IPS-18c (cell line): Measurements from ENCODE around the gene LENG1.
A peak's percentile ranks its signal among the peaks of the same experiment; 100 is the strongest.
"Not testable (repeated sequence)": the region's sequence is repeated elsewhere in the genome, so short reads cannot be mapped to it uniquely, and the experiment has no call there.

ENCODE experiments used
- H3K4me3 ChIP-seq: 2 replicates; pipeline ENCODE4 v1.7.0; 2013; ENCODE audit warnings: low read depth, mild to moderate bottlenecking, low read length, moderate library complexity; ENCODE audit not compliant: insufficient read depth
- H3K9me3 ChIP-seq: one replicate; pipeline ENCODE4 v1.6.1; 2013; ENCODE audit warnings: mild to moderate bottlenecking, low read length, moderate library complexity; ENCODE audit not compliant: control insufficient read depth, insufficient read depth

The LENG1 gene

GRCh38 chr19:54159352-54160181 lies at the start of gene LENG1:
Gene LENG1, minus strand, starts transcription at chr19:54159721. Its CDS starts 26 bp downstream, at chr19:54159695.
- no peaks in the 10 kb centered on the region for H3K9me3 ChIP-seq
- H3K4me3 ChIP-seq: peak within 1 kb of the TSS; percentile 90

GRCh38 chr19:54208784-54209057 lies 49.2 kb upstream of the LENG1 start:
- no peak overlapping the region for H3K4me3 ChIP-seq
- no peaks in the 10 kb centered on the region for H3K9me3 ChIP-seq

- H3K9me3 ChIP-seq: no peaks in the 10 kb centered on the region
- H3K4me3 ChIP-seq: no peak overlapping the region
Observed at GRCh38 chr19:54207983-54208783, 48.7 kb upstream of the LENG1 start.

GRCh38 chr19:54207676-54207982 lies 48.1 kb upstream of the LENG1 start:
- Histone ChIP-seq H3K9me3 (no peaks in the 10 kb centered on the region), H3K4me3 (no peak overlapping the region)

GRCh38 chr19:54207193-54207592 lies 47.7 kb upstream of the LENG1 start:
- H3K4me3 ChIP-seq: not testable (repeated sequence)

GRCh38 chr19:54206831-54207177 lies 47.3 kb upstream of the LENG1 start:
- Histone ChIP-seq H3K4me3 (no peak overlapping the region), H3K9me3 (no peaks in the 10 kb centered on the region)

More at GRCh38 chr19:54207193-54207592, 47.7 kb upstream of the LENG1 start:
- not testable (repeated sequence) for H3K9me3 ChIP-seq

- Histone ChIP-seq H3K4me3 (no peak overlapping the region), H3K9me3 (no peaks in the 10 kb centered on the region)
Observed at GRCh38 chr19:54206030-54206830, 46.7 kb upstream of the LENG1 start.

GRCh38 chr19:54204767-54205468 lies 45.4 kb upstream of the LENG1 start:
- Histone ChIP-seq H3K9me3 (no peaks in the 10 kb centered on the region), H3K4me3 (no peak overlapping the region)

- no peak overlapping the region for H3K4me3 ChIP-seq
- no peaks in the 10 kb centered on the region for H3K9me3 ChIP-seq
Observed at GRCh38 chr19:54203151-54203611, 43.7 kb upstream of the LENG1 start.

- H3K9me3 ChIP-seq: no peaks in the 10 kb centered on the region
- H3K4me3 ChIP-seq: peak overlapping the region; percentile 95
Observed at GRCh38 chr19:54201980-54202379, 42.5 kb upstream of the LENG1 start.

GRCh38 chr19:54201172-54201701 lies 41.7 kb upstream of the LENG1 start:
- no peaks in the 10 kb centered on the region for H3K9me3 ChIP-seq
- peak overlapping the region; percentile 95 for H3K4me3 ChIP-seq

GRCh38 chr19:54199401-54199800 lies 39.9 kb upstream of the LENG1 start:
- H3K4me3 ChIP-seq: no peak overlapping the region

GRCh38 chr19:54197121-54197520 lies 37.6 kb upstream of the LENG1 start:
- H3K4me3 ChIP-seq: no peak overlapping the region
- H3K9me3 ChIP-seq: no peaks in the 10 kb centered on the region

More at GRCh38 chr19:54199401-54199800, 39.9 kb upstream of the LENG1 start:
- no peaks in the 10 kb centered on the region for H3K9me3 ChIP-seq

GRCh38 chr19:54196536-54196935 lies 37.0 kb upstream of the LENG1 start:
- H3K9me3 ChIP-seq: no peaks in the 10 kb centered on the region

GRCh38 chr19:54194463-54194862 lies 34.9 kb upstream of the LENG1 start:
- not testable (repeated sequence) for H3K9me3 ChIP-seq, H3K4me3 ChIP-seq

More at GRCh38 chr19:54196536-54196935, 37.0 kb upstream of the LENG1 start:
- no peak overlapping the region for H3K4me3 ChIP-seq

GRCh38 chr19:54193011-54193410 lies 33.5 kb upstream of the LENG1 start:
- H3K9me3 ChIP-seq: peaks cover 3% of the 10 kb centered on the region
- no peak overlapping the region for H3K4me3 ChIP-seq
